ENCODE measurements around the gene PPP2R2B.

The PPP2R2B gene

DNA sequence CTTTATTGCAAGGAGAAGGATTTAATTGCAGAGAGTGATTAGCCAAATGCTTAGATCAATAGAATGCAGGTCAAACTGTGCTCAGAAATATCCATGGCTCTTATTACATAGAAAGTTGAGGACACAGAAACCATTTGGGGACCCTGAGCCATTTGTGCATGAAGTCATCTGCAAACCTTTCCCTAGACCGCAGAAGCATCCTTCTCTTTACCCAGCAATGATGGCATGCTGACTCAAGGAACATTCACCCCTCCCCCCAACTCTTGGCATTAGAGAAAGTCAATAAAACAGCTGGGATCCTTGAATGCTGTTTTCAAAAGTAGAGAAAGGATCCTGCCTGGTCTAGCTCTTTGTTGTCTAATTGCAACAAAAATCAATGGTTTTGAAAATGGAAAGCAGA is 73.5 kb downstream of the PPP2R2B start:
- Histone ChIP-seq H4K5ac (ENCODE audit: low read length) (no peak overlapping the region), H3K23ac (ENCODE audit: low read length) (no peak overlapping the region), H3K4me3 (ENCODE audit: low read length) (no peak overlapping the region), H3K9ac (ENCODE audit: low read length) (no peak overlapping the region), H3K79me1 (ENCODE audit: low read length) (no peaks in the 10 kb centered on the region), H3K79me2 (ENCODE audit: control insufficient read depth, insufficient read depth, low read length) (no peaks in the 10 kb centered on the region), H3K56ac (ENCODE audit: low read length) (no peak overlapping the region), H3K4me1 (ENCODE audit: control insufficient read depth, low read depth, low read length) (no peaks in the 10 kb centered on the region), H2AK5ac (ENCODE audit: low read length) (no peak overlapping the region), H2BK15ac (replicated peaks; ENCODE audit: low read depth) (no peak overlapping the region), H3K36me3 (ENCODE audit: control insufficient read depth, insufficient read depth, low read length) (no peaks in the 10 kb centered on the region), H3K4ac (ENCODE audit: low read depth, low read length) (no peak overlapping the region), H2BK5ac (ENCODE audit: low read length) (no peak overlapping the region), H3K27me3 (ENCODE audit: insufficient read depth, low read length, poor library complexity) (no peaks in the 10 kb centered on the region), H3K27ac (ENCODE audit: low read depth, low read length) (no peak overlapping the region), H4K8ac (ENCODE audit: low read depth, low read length) (no peak overlapping the region), H3K18ac (ENCODE audit: low read length) (no peak overlapping the region), H3K4me2 (ENCODE audit: low read length) (no peak overlapping the region), H2BK120ac (ENCODE audit: low read depth, low read length) (no peak overlapping the region)
- WGBS (ENCODE audit: extremely low coverage, insufficient coverage, low lambda C conversion rate) = no CpG with 5 or more reads among the region's 1 CpG
- DNase-seq = peak; percentile 21

DNA sequence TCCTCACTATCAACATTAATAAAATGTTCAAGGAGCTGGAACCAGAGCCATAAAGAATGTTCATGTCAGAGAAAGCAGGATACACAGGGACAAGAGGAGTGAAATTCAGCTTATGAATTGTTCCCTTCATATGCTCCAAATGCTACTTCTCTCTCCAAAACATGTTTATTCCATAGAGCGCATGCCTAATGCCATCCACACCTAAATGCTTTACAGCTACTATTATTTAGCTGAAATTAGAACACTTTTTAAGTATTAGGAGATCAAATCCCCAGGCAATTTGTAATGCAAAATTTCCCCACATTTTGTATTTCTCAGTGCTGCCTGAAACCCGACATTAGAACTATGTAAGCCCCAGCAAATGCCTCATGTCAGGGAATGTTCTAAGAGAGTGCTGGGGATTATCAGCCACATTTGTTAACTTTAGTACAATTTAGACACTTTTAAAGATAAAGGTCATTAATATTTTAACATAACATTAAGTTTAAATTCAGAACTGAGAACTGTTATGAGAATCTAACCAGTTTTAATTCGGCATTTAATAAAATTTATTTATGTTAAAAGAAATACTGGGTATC is 75.5 kb downstream of the PPP2R2B start:
- Histone ChIP-seq H4K8ac (ENCODE audit: low read depth, low read length) (no peak overlapping the region), H4K5ac (ENCODE audit: low read length) (no peak overlapping the region), H3K27ac (ENCODE audit: low read depth, low read length) (no peak overlapping the region), H3K4me1 (ENCODE audit: control insufficient read depth, low read depth, low read length) (peaks cover 5% of the 10 kb centered on the region), H2BK15ac (replicated peaks; ENCODE audit: low read depth) (no peak overlapping the region), H2BK120ac (ENCODE audit: low read depth, low read length) (no peak overlapping the region), H3K27me3 (ENCODE audit: insufficient read depth, low read length, poor library complexity) (no peaks in the 10 kb centered on the region), H3K56ac (ENCODE audit: low read length) (no peak overlapping the region), H2BK5ac (ENCODE audit: low read length) (no peak overlapping the region), H3K4me2 (ENCODE audit: low read length) (no peak overlapping the region), H3K4ac (ENCODE audit: low read depth, low read length) (no peak overlapping the region), H3K36me3 (ENCODE audit: control insufficient read depth, insufficient read depth, low read length) (no peaks in the 10 kb centered on the region), H3K18ac (ENCODE audit: low read length) (no peak overlapping the region), H3K79me1 (ENCODE audit: low read length) (no peaks in the 10 kb centered on the region), H3K4me3 (ENCODE audit: low read length) (no peak overlapping the region), H3K79me2 (ENCODE audit: control insufficient read depth, insufficient read depth, low read length) (no peaks in the 10 kb centered on the region), H3K9ac (ENCODE audit: low read length) (no peak overlapping the region), H3K23ac (ENCODE audit: low read length) (no peak overlapping the region), H2AK5ac (ENCODE audit: low read length) (no peak overlapping the region)
- WGBS (ENCODE audit: extremely low coverage, insufficient coverage, low lambda C conversion rate) = 100% methylated on average over 1 of the region's 3 CpGs
- DNase-seq = no peak

DNA sequence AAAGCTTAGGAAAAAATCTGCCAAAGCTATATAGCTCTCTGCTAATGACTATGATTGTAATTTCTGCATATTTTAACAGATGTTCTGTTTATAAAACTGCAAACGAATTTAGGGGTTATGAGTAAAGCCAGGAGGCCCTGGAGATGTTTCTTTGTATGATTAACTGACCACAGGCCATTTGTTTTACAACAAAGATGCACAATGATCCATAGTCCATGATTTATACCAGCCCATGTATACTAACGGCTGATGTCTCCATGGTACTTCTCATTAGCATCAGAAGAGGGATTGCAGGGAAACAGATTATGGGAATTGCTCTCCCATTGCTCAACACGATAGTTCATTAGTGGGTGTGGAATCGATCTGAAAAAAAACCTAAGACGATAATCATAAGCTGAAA is 78.9 kb downstream of the PPP2R2B start:
- no peak overlapping the region for H3K23ac ChIP-seq (ENCODE audit: low read length)
- H3K27ac ChIP-seq (ENCODE audit: low read depth, low read length) = no peak overlapping the region
- H2BK5ac ChIP-seq (ENCODE audit: low read length) = no peak overlapping the region
- H4K5ac ChIP-seq (ENCODE audit: low read length) = no peak overlapping the region
- no peak overlapping the region for H3K9ac ChIP-seq (ENCODE audit: low read length)
- H3K4me3 ChIP-seq (ENCODE audit: low read length) = no peak overlapping the region
- DNase-seq = no peak
- H2BK15ac ChIP-seq (replicated peaks; ENCODE audit: low read depth) = no peak overlapping the region
- H2AK5ac ChIP-seq (ENCODE audit: low read length) = no peak overlapping the region
- no peak overlapping the region for H3K18ac ChIP-seq (ENCODE audit: low read length)
- peaks cover 9% of the 10 kb centered on the region for H3K4me1 ChIP-seq (ENCODE audit: control insufficient read depth, low read depth, low read length)
- WGBS (ENCODE audit: extremely low coverage, insufficient coverage, low lambda C conversion rate) = no CpG with 5 or more reads among the region's 5 CpGs
- no peaks in the 10 kb centered on the region for H3K79me1 ChIP-seq (ENCODE audit: low read length)
- no peaks in the 10 kb centered on the region for H3K36me3 ChIP-seq (ENCODE audit: control insufficient read depth, insufficient read depth, low read length)
- H3K4ac ChIP-seq (ENCODE audit: low read depth, low read length) = no peak overlapping the region
- H4K8ac ChIP-seq (ENCODE audit: low read depth, low read length) = no peak overlapping the region
- no peaks in the 10 kb centered on the region for H3K27me3 ChIP-seq (ENCODE audit: insufficient read depth, low read length, poor library complexity)
- H2BK120ac ChIP-seq (ENCODE audit: low read depth, low read length) = no peak overlapping the region
- no peaks in the 10 kb centered on the region for H3K79me2 ChIP-seq (ENCODE audit: control insufficient read depth, insufficient read depth, low read length)
- no peak overlapping the region for H3K56ac ChIP-seq (ENCODE audit: low read length)
- no peak overlapping the region for H3K4me2 ChIP-seq (ENCODE audit: low read length)

DNA sequence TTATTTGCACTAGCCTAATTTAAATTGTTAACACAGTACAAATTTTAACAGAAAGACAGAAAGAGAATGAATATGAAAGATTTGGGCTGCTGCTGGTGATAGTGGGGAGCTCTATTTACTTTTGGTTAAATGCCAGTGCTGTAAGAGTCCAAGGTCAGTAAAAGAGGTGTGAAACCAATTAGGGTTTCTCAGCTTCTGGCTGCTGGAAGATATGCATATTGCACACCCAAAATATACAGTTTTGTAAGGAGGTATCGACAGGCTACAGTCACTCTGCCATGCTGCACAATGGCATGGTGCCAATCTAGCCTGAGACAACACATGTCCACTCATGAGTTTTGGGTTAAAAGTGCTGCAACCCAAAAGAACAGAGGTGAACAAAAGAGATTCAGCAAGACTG is 79.3 kb downstream of the PPP2R2B start:
- Histone ChIP-seq H3K23ac (ENCODE audit: low read length) (no peak overlapping the region), H3K4me3 (ENCODE audit: low read length) (no peak overlapping the region), H3K79me2 (ENCODE audit: control insufficient read depth, insufficient read depth, low read length) (no peaks in the 10 kb centered on the region), H3K79me1 (ENCODE audit: low read length) (no peaks in the 10 kb centered on the region), H4K5ac (ENCODE audit: low read length) (no peak overlapping the region), H3K56ac (ENCODE audit: low read length) (no peak overlapping the region), H3K27me3 (ENCODE audit: insufficient read depth, low read length, poor library complexity) (no peaks in the 10 kb centered on the region), H3K4ac (ENCODE audit: low read depth, low read length) (no peak overlapping the region), H3K27ac (ENCODE audit: low read depth, low read length) (no peak overlapping the region), H3K18ac (ENCODE audit: low read length) (no peak overlapping the region), H2BK120ac (ENCODE audit: low read depth, low read length) (no peak overlapping the region), H3K4me1 (ENCODE audit: control insufficient read depth, low read depth, low read length) (peaks cover 9% of the 10 kb centered on the region), H3K4me2 (ENCODE audit: low read length) (no peak overlapping the region), H2BK15ac (replicated peaks; ENCODE audit: low read depth) (peak overlapping the region; percentile 8), H2BK5ac (ENCODE audit: low read length) (no peak overlapping the region), H4K8ac (ENCODE audit: low read depth, low read length) (no peak overlapping the region), H3K9ac (ENCODE audit: low read length) (no peak overlapping the region), H3K36me3 (ENCODE audit: control insufficient read depth, insufficient read depth, low read length) (no peaks in the 10 kb centered on the region), H2AK5ac (ENCODE audit: low read length) (no peak overlapping the region)
- DNase-seq = no peak
- no CpG with 5 or more reads among the region's 1 CpG for WGBS (ENCODE audit: extremely low coverage, insufficient coverage, low lambda C conversion rate)

DNA sequence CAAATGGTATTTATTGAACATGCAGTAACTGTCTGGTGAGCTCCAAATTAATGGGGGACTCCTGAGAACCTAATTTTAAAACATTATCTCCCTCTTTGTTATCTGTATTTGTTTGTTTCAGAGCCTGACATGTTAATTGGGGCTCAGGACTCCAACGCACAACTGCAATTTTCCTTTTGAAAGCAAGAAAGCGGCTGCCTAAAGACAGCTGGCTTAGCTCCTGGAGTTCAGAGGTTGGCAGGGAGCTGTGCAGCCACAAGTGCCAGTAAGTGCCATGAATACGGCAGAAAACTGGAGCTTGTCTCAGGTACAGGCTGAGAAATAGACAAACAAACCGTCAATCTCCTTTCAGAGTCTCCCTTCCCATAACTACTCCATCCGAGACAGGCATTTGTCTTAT is 80.9 kb downstream of the PPP2R2B start:
- Histone ChIP-seq H3K4me1 (ENCODE audit: control insufficient read depth, low read depth, low read length) (peaks cover 9% of the 10 kb centered on the region), H4K8ac (ENCODE audit: low read depth, low read length) (no peak overlapping the region), H3K27ac (ENCODE audit: low read depth, low read length) (no peak overlapping the region), H2BK5ac (ENCODE audit: low read length) (peak overlapping the region; percentile 49), H3K4ac (ENCODE audit: low read depth, low read length) (no peak overlapping the region), H3K27me3 (ENCODE audit: insufficient read depth, low read length, poor library complexity) (no peaks in the 10 kb centered on the region), H3K79me1 (ENCODE audit: low read length) (no peaks in the 10 kb centered on the region), H3K79me2 (ENCODE audit: control insufficient read depth, insufficient read depth, low read length) (no peaks in the 10 kb centered on the region), H4K5ac (ENCODE audit: low read length) (no peak overlapping the region), H3K4me2 (ENCODE audit: low read length) (no peak overlapping the region), H3K4me3 (ENCODE audit: low read length) (no peak overlapping the region), H3K9ac (ENCODE audit: low read length) (no peak overlapping the region), H2BK15ac (replicated peaks; ENCODE audit: low read depth) (no peak overlapping the region), H3K56ac (ENCODE audit: low read length) (no peak overlapping the region), H2BK120ac (ENCODE audit: low read depth, low read length) (no peak overlapping the region), H3K18ac (ENCODE audit: low read length) (peak overlapping the region; percentile 20), H3K36me3 (ENCODE audit: control insufficient read depth, insufficient read depth, low read length) (no peaks in the 10 kb centered on the region), H3K23ac (ENCODE audit: low read length) (no peak overlapping the region), H2AK5ac (ENCODE audit: low read length) (no peak overlapping the region)
- no peak for DNase-seq
- no CpG with 5 or more reads among the region's 5 CpGs for WGBS (ENCODE audit: extremely low coverage, insufficient coverage, low lambda C conversion rate)

DNA sequence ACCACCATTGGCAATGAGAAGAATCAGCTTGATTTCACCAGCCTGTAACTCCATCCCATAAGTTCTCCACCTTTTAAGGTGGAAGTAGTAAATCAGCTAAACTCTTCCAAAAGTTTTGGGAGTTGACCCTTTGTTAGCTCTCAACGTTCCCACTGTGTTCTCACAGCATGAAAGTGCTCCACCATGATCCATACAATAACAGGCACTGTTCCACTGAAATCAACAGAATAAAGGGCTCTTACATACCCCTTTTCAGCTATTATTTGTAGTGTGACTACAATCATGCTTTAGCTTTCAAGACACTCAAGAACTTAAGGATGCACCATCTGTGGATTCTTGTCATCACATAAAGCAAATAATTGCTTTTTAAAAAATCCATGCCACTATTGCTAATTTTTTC is 81.6 kb downstream of the PPP2R2B start:
- H3K79me2 ChIP-seq (ENCODE audit: control insufficient read depth, insufficient read depth, low read length) = no peaks in the 10 kb centered on the region
- no peak overlapping the region for H2AK5ac ChIP-seq (ENCODE audit: low read length)
- no peak overlapping the region for H3K4me3 ChIP-seq (ENCODE audit: low read length)
- H3K56ac ChIP-seq (ENCODE audit: low read length) = no peak overlapping the region
- H3K18ac ChIP-seq (ENCODE audit: low read length) = no peak overlapping the region
- peaks cover 9% of the 10 kb centered on the region for H3K4me1 ChIP-seq (ENCODE audit: control insufficient read depth, low read depth, low read length)
- no peak overlapping the region for H3K4ac ChIP-seq (ENCODE audit: low read depth, low read length)
- WGBS (ENCODE audit: extremely low coverage, insufficient coverage, low lambda C conversion rate) = no CpG with 5 or more reads among the region's 1 CpG
- H3K4me2 ChIP-seq (ENCODE audit: low read length) = no peak overlapping the region
- H4K5ac ChIP-seq (ENCODE audit: low read length) = no peak overlapping the region
- H3K79me1 ChIP-seq (ENCODE audit: low read length) = no peaks in the 10 kb centered on the region
- no peak overlapping the region for H3K27ac ChIP-seq (ENCODE audit: low read depth, low read length)
- no peaks in the 10 kb centered on the region for H3K27me3 ChIP-seq (ENCODE audit: insufficient read depth, low read length, poor library complexity)
- no peak overlapping the region for H3K23ac ChIP-seq (ENCODE audit: low read length)
- no peak overlapping the region for H4K8ac ChIP-seq (ENCODE audit: low read depth, low read length)
- H2BK15ac ChIP-seq (replicated peaks; ENCODE audit: low read depth) = no peak overlapping the region
- H2BK5ac ChIP-seq (ENCODE audit: low read length) = no peak overlapping the region
- peak; percentile 46 for DNase-seq
- H2BK120ac ChIP-seq (ENCODE audit: low read depth, low read length) = no peak overlapping the region
- no peak overlapping the region for H3K9ac ChIP-seq (ENCODE audit: low read length)
- H3K36me3 ChIP-seq (ENCODE audit: control insufficient read depth, insufficient read depth, low read length) = no peaks in the 10 kb centered on the region

Data from mesendoderm (in vitro differentiated cells).